T-helper 1 cell treated with Interleukin-12 subunit alpha and Interleukin-12 subunit beta and Interleukin-4 antibody, amounts not matched to agents 30 ng/mL and 1 ng/mL, for 36 hours (primary cell): Measurements from ENCODE around the gene FRAT2. TPM values are rescaled to one million over a fixed set of nuclear protein-coding genes. Genes with fewer than 3 reads are reported as not detected.

ENCODE experiments used
- intact Hi-C: fragments of 100-400 bp; cut with micrococcal nuclease; formaldehyde crosslinking; loops from one replicate; pipeline ENCODE4 v1.15.1; 2024
- total RNA-seq: library from RNA; stranded (reverse); gene quantifications from 2 replicates; pipeline ENCODE4 v1.2.3, GENCODE V29; 2022

FRAT2 gene
- total RNA-seq, 1 donor from 2014 or later, result 8.8 TPM

DNA sequence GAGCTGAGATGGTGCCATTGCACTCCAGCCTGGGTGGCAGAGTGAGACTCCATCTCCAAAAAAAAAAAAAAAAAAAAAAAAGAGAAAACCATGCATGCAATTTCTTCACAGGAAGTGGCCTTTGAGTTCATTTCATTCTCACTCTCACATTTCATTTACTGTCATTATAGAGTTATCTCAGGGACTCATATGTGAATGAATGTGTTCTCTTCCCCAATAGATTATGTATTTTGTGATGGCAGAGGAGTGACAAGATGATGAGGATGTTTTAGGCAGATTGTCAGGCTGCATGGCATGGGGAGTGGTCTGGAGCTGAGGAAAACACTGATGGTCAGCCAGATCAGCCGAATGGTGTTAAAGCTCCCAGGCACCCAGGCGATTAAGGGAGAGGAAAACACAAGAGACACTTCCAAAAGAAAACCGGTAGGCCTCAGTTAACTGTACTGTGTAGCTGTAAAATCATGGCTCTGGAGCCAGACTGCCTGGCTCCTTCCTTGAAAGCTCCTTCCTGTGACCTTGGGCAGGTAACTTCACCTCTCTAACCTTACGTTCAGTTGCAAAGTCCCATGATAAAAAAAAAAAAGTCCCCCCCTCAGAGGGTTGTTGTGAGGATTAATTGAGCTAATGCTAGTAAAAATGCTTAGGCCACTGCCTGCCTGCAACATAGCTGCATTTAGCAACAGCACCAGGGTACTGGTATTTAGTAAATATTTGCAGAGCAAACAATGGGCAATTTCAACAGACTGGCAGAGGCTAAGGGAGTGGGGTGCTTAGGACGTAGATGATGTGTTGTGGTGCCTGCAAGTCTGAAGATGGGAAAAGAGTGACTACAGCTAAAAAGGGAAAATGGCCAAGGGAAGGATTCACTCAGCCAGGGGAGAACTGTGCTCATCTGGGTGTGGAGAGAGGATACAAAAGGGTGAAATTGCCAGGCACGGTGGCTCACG is 6.9 kb downstream of the FRAT2 start:
- intact Hi-C loops, result no loop called here

DNA sequence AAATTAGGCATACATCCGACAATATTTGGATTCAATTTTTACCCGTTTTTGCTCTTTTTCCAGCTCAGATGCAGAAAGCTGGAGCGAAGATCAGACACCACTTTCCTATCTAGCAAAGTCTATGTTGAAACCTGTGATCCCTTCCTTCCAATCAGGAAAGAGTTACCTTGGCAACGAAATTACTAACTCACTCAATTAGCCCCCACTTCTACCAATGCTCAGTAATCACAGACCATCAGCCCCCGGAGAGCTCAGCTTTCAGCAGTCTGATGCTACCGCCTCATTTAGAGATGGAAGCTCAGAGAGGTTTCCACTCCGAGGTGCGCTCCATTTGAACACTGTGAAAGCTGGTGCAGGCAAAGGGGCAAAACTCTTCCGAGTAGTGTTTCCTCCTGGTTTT is 8.8 kb downstream of the FRAT2 start:
- intact Hi-C loops, result no loop called here

GRCh38 chr10:97323501-97323900 is 11.0 kb downstream of the FRAT2 start:
- intact Hi-C loops, result loop anchor here (5.0 kb wide), 1 partner anchor 736 kb away; the partner anchor contains the start of gene TM9SF3

DNA sequence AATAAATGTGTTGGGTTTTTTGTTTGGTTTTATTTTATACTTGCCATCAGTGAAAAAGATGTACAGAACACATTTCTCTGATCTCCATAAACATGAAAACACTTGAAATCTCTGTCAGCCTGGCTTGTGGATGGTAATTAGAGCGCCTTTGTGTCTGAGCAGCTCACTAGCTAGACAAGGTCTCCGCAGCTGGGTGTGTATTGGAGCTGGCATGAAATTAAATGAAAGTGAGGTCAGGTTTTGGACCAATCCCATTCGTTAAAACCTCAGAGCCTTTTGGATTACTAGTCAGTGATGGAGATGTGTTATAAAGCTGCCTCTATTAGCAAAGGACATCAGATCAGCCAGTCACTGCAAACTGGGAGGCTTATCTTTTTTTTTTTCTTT is 12.7 kb downstream of the FRAT2 start:
- intact Hi-C loops, result loop anchor here (2.0 to 5.0 kb wide), 2 partner anchors 33 to 734 kb away; partner anchors contain the start of gene TM9SF3

DNA sequence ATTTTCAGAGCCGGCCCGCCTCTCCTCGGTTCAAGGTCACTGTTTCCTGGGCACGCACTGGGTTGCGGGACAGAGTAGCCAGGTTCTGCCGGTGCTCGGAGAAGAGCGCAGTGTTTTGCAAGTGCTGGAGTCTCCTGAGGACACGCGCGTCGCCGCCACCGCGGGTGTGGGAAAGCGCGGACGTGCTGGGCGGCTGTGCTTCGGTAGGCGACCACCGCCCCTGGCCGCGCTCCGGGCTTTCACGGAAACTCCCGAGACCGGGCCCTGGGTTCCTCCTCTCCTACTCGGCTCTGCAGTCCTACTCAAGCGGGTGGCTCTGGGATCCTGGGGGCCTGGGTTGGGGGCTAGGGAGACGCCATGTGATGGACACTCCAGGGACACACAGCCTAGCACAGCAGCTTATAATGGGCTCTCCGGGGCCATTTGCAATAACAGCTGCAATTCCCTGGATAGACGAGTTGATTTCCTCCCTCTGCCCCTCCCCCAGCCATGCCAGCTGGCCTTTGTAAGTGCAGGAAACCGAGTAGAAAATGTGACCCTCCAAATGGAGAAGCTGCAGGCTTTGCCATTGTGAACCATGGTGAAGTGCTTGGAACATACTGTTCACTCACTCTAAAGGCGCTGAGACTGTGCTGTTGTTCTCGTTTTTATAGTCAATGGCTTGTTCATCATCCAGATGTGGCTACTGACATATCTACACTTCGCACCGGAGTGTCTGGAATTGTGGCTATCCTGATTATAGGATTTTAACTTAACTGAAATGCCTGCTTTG is 13.3 kb downstream of the FRAT2 start:
- intact Hi-C loops, result loop anchor here (2.0 to 5.0 kb wide), 2 partner anchors 34 to 734 kb away; partner anchors contain the start of gene TM9SF3

- intact Hi-C loops, result loop anchor here (1.0 to 5.0 kb wide), 3 partner anchors 13 to 733 kb away; partner anchors contain the start of gene TM9SF3
Observed at GRCh38 chr10:97320480-97321031, 14.0 kb downstream of the FRAT2 start.

DNA sequence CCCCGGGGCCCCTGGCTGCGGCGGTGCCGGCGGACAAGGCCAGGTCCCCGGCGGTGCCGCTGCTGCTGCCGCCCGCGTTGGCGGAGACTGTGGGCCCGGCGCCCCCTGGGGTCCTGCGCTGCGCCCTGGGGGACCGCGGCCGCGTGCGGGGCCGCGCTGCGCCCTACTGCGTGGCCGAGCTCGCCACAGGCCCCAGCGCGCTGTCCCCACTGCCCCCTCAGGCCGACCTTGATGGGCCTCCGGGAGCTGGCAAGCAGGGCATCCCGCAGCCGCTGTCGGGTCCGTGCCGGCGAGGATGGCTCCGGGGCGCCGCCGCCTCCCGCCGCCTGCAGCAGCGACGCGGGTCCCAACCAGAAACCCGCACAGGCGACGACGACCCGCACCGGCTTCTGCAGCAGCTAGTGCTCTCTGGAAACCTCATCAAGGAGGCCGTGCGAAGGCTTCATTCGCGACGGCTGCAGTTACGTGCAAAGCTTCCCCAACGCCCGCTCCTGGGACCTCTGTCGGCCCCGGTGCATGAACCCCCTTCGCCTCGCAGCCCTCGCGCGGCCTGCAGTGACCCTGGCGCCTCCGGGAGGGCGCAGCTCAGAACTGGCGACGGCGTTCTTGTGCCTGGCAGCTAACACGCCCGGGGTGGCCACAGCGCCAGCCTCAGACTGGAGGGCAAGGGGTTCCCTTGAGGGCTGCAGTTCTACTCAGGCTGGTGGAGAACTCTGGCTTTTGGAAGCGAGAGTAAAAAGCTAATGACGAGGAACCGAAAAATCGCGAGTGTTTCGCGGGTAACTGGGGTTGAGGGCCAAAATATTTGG is 14.7 kb downstream of the FRAT2 start:
- intact Hi-C loops, result loop anchor here (1.0 to 5.0 kb wide), 9 partner anchors 13 to 733 kb away; partner anchors contain the start of genes ARHGAP19, EXOSC1, MMS19 and PI4K2A

GRCh38 chr10:97318772-97319651 is 15.5 kb downstream of the FRAT2 start, which contains the start of gene FRAT1:
Gene FRAT1, plus strand, starts transcription at chr10:97319271. Its CDS starts 183 bp downstream, at chr10:97319454.
- intact Hi-C loops, result loop anchor here (1.0 to 2.0 kb wide), 6 partner anchors 27 to 322 kb away; partner anchors contain the start of genes ARHGAP19, EXOSC1, MMS19 and PI4K2A

DNA sequence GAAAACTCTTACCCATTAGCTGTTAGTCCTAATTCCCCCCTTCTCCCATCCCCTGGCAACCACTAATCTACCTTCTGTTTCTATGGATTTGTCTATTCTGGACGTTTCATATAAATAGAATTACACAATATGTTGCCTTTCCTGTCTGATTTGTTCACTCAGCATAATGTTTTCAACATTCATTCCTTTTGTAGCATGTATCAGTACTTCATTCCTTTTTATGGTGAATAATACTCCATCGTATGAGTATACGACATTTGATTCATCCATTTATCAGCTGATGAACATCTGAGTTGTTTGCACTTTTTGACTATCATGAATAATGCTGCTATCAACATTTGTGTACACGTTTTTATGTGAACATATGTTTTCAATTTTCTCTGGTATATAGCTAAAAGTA is 19.9 kb downstream of the FRAT2 start:
- intact Hi-C loops, result no loop called here

DNA sequence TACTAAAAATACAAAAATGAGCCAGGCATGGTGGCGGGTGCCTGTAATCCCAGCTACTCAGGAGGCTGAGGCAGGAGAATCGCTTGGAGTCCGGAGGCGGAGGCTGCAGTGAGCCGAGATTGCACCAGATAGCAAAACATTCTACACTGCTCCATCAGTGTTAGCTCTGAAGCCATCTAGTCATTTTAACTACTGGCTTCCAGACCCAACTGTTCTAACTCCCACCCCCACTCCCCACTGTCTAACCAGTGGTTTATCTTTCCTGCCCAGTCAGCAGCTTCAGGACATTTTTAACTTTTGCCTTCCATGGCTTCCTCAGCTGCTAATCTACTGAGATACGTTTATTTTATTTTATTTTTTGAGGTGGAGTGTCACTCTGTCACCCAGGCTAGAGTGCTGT is 21.6 kb downstream of the FRAT2 start:
- intact Hi-C loops, result no loop called here

GRCh38 chr10:97311111-97311626 is 23.4 kb downstream of the FRAT2 start:
- intact Hi-C loops, result no loop called here

DNA sequence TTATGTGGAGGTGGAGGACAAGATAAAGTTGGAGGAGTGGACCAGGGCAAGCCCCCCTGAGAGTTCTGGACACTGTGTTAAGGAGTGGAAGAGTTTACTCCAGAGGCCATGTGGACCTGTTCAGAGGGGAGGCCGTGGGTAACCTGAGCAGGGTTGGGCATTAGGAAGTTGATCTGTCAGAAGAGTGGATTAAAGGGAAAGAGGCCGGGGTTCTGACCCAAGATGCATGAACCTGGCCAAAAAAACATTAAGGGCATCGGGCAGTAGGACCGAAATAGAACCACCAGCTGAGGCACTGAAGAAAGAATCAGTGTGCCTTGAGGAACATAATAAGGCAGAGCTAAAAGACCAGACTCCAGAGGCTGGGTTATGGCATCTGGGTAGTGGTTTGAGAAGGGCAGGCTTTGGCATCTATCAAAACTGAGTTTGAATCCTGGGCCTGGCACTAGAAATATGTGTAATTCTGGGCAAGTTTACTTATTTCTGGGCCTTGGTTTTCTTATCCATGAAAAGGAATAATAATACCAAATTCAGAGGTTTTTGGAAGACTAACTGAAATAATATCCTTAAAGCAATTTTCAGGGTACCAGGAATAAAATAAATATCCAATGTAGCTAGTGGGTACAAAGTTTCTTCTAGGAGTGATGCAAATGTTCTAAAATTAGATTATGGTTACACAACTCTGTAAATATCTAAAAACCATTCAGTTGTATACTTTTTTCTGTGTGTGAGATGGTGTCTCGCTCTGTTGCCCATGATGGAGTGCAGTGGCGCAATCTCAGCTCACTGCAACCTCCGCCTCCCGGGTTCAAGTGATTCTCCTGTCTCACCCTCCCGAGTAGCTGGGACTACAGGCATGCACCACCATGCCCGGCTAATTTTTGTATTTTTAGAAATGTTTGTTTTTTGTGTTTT is 26.4 kb downstream of the FRAT2 start:
- intact Hi-C loops, result no loop called here

GRCh38 chr10:97307441-97307840 is 27.1 kb downstream of the FRAT2 start:
- intact Hi-C loops, result no loop called here

- intact Hi-C loops, result no loop called here
Observed at GRCh38 chr10:97302088-97302791, 32.3 kb downstream of the FRAT2 start.

- intact Hi-C loops, result no loop called here
Observed at GRCh38 chr10:97300980-97301379, 33.5 kb downstream of the FRAT2 start.

- intact Hi-C loops, result loop anchor here (10.0 kb wide), 1 partner anchor 1643 kb away; the partner anchor contains the start of gene ALDH18A1
Observed at GRCh38 chr10:97298223-97298571, 36.3 kb downstream of the FRAT2 start.

- intact Hi-C loops, result loop anchor here (10.0 kb wide), 1 partner anchor 1643 kb away; the partner anchor contains the start of gene ALDH18A1
Observed at GRCh38 chr10:97297556-97298222, 36.8 kb downstream of the FRAT2 start.
